ENCODE measurements around the gene CCNJL.
A peak's percentile ranks its signal among the peaks of the same experiment; 100 is the strongest.

The CCNJL gene

DNA sequence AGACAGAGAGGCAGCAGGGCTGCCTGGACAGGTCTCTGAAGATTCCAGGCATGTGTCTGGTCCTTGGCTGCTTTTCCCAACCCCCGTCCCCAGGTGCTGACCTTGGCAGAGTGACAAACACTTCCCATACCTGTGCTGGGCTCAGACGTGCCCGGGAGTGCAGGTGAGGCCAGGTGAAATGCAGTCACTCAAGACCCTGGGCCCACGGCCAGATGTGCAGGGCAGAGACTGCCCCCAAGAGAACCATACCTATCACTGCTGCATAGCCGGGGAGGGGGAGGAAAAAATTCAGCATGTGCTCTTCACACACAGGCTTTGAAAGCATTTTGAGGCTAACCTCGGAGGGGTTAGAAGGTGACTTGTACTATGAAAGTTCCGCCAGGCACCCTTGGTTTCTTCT, 22.6 kb downstream of the CCNJL start:
- no peak for DNase-seq

DNA sequence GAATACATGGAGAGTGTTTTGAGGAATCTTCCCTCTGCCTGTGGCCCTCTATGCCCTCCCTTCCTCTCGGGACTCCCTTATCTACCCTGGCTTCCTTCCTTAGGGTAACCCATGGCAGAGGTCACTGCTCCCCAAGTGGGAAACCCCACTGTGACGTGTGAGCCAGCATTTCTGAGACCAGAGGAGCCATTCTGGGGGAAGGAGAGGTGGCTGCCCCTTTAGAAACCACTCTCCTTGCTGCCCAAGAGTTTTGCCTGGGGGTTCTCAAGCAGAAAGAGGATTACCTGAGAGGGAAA, 23.1 kb downstream of the CCNJL start:
- no peak for DNase-seq

GRCh38 chr5:160287378-160288051, 24.8 kb downstream of the CCNJL start:
- DNase-seq = no peak

DNA sequence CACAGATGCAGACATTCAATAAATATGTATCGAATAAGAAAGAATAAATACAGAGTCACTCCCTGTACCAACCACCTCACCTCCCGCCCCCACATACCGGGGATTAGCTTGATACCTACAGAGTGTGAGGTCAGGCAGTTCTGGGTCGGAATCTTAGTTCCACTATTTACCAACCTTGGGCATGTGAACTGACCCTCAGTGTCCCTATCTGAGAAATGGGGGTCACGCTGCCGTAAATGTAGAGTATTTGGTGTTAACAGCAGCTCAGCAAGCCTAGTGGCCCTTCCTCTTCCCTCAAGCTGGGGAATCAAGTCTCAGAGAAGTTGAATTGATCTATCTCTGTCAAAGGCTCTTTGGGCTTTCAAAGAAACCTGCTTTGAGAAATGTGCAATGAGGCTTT, 25.4 kb downstream of the CCNJL start:
- DNase-seq = no peak

DNA sequence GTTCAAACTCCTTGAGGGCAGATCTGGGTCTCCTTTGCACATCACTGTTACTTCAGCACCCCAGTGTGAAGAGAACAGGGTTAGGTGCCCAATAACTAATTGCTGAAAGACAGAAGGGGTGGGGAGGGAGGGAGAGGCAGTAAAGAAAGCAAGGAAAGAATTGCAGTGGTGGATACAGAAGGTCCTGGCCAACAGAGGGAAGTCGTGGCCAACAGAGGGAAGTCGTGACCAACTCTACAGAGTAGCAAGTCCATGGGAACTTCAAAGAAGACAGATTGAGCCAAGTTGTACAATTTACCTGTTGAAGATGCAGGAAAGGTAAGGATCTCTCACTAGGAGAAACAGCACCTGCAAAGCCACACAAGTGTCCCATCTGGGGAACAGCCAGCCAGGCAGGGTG, 27.0 kb downstream of the CCNJL start:
- DNase-seq = no peak

GRCh38 chr5:160284291-160284873, 28.0 kb downstream of the CCNJL start:
- no peak for DNase-seq

DNA sequence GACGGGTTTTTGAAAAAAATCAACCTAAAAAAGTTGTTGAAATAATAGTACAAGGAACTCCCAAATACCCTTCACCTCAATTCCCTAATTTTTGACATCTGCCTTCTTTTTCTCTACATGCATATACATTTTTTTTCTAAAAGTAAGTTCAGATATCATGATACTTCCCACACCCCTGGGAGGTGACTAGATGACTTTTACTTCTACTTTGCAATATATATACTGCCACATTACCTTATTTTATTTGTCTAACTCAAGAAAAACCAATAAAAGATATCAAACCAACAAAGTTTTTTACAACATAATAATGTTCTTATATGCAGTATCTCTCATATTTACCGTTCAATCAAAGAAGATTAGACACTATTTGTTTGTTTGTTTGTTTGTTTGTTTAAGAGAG, 31.1 kb downstream of the CCNJL start:
- no peak for DNase-seq

GRCh38 chr5:160280384-160281095, 31.8 kb downstream of the CCNJL start:
- DNase-seq = no peak

DNA sequence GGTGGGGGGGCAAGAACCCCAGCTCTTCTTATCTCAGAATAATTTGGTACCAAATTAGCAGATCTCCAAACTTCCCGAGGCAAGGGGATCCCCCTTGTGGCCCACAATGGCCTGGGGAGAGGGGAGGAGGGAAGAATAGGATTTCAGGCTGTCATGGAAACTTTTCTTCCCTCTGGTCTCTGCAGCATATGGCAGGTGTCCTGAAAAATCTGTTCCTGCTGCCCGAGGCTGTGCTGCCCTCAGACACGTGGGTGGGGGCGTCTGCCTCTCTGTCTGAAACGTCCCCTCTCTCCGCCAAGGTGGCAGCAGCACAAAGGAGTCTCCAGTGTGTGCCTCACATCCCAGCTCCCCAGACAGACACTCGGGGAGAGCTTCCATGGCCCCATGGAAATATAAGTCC, 34.0 kb downstream of the CCNJL start:
- no peak for DNase-seq

GRCh38 chr5:160274483-160274931, 37.9 kb downstream of the CCNJL start:
- DNase-seq = no peak

- DNase-seq = no peak
Measured at GRCh38 chr5:160272889-160273288, 39.5 kb downstream of the CCNJL start.

DNA sequence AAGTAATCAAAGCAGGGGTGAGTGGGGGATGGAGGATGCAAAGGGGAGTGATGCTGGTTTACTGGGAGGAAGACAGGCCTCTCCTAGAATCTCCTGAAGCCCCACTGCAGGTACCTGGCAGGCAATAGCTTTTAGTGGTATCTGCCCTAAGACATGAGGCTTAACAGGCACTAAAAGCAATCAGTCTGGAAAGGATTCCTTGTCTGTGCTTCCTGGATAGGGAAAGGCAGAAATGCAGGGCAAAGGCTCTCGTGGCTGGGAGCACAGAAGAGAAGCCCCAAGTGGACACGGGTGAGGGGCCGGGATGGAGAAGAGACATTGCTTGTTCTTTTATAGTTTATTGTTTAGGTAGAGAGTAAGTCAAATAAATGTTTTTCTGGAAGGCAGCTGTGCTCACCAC, 40.1 kb downstream of the CCNJL start:
- DNase-seq = no peak

DNA sequence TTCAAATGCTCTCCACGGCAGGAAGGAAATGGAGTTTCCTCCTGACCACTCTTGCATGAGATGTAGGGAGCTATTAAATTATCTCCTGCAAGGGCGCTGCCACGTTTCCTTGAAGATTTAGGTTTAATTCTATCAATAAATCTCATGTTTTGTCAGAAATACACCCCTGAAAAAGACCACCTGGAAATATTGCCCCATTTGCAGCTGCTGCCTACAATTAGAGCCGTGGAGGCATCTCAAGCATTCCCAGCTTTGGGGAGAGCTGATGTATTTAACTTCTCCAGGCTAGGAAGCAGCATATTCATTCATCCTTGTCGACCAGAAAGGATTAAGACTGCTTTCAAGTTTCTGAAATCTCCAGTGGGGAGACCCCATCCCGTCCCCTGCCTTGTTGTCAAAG, 40.5 kb downstream of the CCNJL start:
- no peak for DNase-seq

DNA sequence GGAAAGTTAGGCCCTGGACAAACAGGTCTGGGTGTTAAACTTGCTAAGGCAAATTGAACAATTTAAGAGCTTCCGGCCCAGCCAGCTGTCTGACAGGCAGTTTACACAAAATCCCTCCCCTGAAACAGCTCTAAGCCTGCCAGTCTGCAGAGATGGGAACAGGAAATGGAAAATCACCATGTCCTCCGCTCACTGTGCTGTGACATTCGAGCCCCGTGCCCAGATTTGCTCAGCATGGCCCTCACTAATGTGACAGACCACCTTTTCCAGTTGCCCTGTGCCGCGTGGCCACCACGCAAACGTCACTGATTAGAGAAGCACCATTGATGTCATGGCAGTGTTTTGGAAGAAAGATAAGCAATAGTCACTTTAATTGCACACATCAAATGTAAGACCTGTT, 41.0 kb downstream of the CCNJL start:
- DNase-seq = no peak

DNA sequence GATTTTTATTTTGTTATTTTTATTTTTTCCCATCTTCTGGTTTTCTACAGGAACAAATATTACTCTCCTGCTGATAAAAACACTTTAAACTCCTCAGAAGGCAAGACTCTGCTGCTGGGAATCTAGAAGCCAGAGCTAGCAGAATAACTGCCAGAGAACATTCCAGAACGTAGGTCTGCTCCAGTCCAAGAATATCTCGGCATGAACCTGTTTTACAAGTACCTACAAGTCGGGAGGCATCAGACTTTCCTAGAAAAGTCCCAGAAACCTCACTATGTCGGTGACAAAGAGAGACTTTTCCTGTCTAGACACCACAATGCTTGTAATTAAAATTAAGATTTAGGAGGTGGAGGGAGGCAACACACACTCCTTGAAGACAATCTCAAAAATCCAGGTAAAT, 41.7 kb downstream of the CCNJL start:
- no peak for DNase-seq

- DNase-seq = peak; percentile 28
Measured at GRCh38 chr5:160269017-160269416, 43.3 kb downstream of the CCNJL start.

DNA sequence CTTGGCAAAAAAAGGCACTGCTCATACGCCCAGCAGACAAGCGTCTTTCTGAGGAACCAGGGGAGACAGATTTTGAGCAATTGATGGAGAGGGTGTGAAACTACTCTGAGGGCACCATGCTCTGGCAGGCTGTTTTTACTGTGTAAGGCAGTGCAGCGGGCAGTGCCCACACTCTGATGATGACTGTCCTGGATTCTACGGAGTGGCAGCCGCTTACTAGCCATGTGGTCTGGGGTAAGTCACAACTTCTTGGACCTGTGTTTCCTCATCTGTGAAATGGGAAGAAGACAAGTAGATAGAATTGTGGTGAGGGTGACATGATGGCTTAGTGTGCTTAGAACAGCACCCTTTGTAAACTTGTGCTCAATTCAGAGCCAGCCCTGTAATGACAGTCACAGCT, 44.2 kb downstream of the CCNJL start:
- DNase-seq = no peak

GRCh38 chr5:160266752-160267345, 45.5 kb downstream of the CCNJL start:
- no peak for DNase-seq

DNA sequence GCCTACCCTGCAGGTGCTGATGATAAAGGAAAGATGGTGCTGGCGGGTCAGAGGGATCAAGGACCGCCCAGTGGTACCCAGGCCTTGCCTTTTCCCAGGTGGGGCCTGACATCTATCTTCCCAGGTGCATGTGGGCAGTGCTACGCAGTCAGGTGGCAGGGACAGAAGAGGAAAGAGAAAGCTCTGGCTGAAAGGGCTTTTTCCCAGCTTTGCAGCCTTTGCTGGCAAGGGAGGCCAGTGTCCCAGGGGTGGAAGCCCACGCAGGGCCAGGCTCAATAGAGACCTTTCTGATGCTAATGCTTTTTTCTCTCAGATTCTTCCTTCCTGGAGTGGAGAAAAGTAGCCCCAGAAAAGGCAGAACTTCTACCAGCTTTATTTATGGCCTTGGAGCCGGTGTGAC, 46.3 kb downstream of the CCNJL start:
- no peak for DNase-seq

- no peak for DNase-seq
Measured at GRCh38 chr5:160263326-160263855, 49.0 kb downstream of the CCNJL start.

- no peak for DNase-seq
Measured at GRCh38 chr5:160262151-160263074, 50.0 kb downstream of the CCNJL start.

GRCh38 chr5:160260881-160261815, 51.2 kb downstream of the CCNJL start:
- no peak for DNase-seq

Measured in CD4-positive, alpha-beta T cell treated with Interleukin-21 for 1 hour (primary cell).